Left ventricle myocardium inferior (tissue), 1 donor: ENCODE data around the gene FKBP11. TPM values are rescaled to one million over a fixed set of nuclear protein-coding genes. Genes with fewer than 3 reads are reported as not detected.

ENCODE experiments used
- DNase-seq: peaks from one replicate; pipeline ENCODE4 v3.0.0-alpha.2; 2020
- H3K27ac ChIP-seq: fragments of 200-600 bp; replicated peaks from 2 replicates; pipeline ENCODE4 v1.8.0; 2021
- H3K27me3 ChIP-seq: fragments of 200-600 bp; 2 replicates; pipeline ENCODE4 v1.8.0; 2021; ENCODE audit warnings: low read depth
- H3K36me3 ChIP-seq: fragments of 200-600 bp; 2 replicates; pipeline ENCODE4 v1.8.0; 2021
- H3K4me1 ChIP-seq: fragments of 200-600 bp; 2 replicates; pipeline ENCODE4 v1.8.0; 2021
- H3K4me3 ChIP-seq: fragments of 200-600 bp; 2 replicates; pipeline ENCODE4 v1.8.0; 2021; ENCODE audit warnings: mild to moderate bottlenecking, moderate library complexity
- H3K9me3 ChIP-seq: fragments of 200-600 bp; replicated peaks from 2 replicates; pipeline ENCODE4 v1.8.0; 2021
- intact Hi-C: fragments of 100-400 bp; cut with micrococcal nuclease; formaldehyde crosslinking; loops from one replicate; pipeline ENCODE4 v1.11.0; 2022
- total RNA-seq: library from RNA; stranded (reverse); fragmentation: NEBNext Ultra II Directional; extraction: Animal tissue kit (Norgen Biotek cat#: 25700); gene quantifications from one replicate; pipeline ENCODE4 v1.2.1, GENCODE V29; 2021
- TF ChIP-seq, protein P1 (sequence below): fragments of 200-600 bp; IDR thresholded peaks from 2 replicates; pipeline ENCODE4 v1.8.0; 2021; ENCODE audit warnings: antibody characterized with exemption, mild to moderate bottlenecking, borderline replicate concordance
- donor health status: DM: no; HTN: yes; CAD: no; lungs with severe emphysema.

The FKBP11 gene
- total RNA-seq, 1 donor from 2014 or later, result 4.3 TPM

DNA sequence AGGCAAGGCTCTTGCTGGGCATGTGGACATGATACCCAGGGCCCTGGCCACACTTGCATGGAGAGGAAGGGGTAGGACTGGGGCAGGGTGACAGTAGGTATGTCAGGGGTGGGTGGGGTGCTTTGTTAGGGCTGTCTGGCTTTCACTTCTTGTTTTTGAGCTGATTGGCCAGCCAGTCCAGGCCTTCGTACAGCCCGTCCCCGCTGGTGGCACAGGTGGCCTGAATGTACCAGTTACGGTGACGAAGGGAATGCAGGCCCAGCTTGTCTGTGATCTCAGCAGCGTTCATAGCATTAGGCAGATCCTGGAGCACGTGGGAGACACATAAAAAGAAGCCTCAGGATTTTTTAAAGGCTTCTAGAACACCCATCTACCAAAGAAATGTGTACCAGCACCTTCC is 13.5 kb upstream of the FKBP11 start:
- Histone ChIP-seq H3K27me3 (no peaks in the 10 kb centered on the region), H3K27ac (no peak overlapping the region), H3K9me3 (no peaks in the 10 kb centered on the region), H3K4me3 (no peak overlapping the region), H3K36me3 (peaks cover 58% of the 10 kb centered on the region), H3K4me1 (peaks cover 17% of the 10 kb centered on the region)
- intact Hi-C loops, result no loop called here
- TF ChIP-seq, protein P1, sequence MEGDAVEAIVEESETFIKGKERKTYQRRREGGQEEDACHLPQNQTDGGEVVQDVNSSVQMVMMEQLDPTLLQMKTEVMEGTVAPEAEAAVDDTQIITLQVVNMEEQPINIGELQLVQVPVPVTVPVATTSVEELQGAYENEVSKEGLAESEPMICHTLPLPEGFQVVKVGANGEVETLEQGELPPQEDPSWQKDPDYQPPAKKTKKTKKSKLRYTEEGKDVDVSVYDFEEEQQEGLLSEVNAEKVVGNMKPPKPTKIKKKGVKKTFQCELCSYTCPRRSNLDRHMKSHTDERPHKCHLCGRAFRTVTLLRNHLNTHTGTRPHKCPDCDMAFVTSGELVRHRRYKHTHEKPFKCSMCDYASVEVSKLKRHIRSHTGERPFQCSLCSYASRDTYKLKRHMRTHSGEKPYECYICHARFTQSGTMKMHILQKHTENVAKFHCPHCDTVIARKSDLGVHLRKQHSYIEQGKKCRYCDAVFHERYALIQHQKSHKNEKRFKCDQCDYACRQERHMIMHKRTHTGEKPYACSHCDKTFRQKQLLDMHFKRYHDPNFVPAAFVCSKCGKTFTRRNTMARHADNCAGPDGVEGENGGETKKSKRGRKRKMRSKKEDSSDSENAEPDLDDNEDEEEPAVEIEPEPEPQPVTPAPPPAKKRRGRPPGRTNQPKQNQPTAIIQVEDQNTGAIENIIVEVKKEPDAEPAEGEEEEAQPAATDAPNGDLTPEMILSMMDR, result no peak
- no peak for DNase-seq

DNA sequence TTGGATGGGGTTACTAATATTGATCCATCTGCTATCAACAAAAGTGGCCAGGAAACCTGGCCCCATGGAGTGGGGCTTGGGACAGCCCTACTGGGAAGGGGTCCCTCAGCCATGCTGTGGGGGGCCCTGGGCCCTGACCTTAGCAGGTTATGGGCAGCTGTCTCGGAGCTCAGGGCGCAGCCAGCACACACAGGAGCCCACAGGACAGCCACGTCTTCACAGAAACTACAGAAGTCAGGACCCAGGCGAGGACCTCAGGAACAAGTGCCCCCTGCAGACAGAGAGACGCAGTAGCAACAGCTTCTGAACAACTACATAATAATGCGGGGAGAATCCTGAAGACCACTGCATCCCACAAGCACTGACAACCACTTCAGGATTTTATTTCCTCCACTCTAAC is 11.9 kb upstream of the FKBP11 start:
- Histone ChIP-seq H3K27me3 (no peaks in the 10 kb centered on the region), H3K27ac (no peak overlapping the region), H3K4me1 (peaks cover 11% of the 10 kb centered on the region), H3K9me3 (no peaks in the 10 kb centered on the region), H3K36me3 (peaks cover 69% of the 10 kb centered on the region), H3K4me3 (no peak overlapping the region)
- TF ChIP-seq, protein P1, result no peak
- DNase-seq, result no peak
- intact Hi-C loops, result no loop called here

DNA sequence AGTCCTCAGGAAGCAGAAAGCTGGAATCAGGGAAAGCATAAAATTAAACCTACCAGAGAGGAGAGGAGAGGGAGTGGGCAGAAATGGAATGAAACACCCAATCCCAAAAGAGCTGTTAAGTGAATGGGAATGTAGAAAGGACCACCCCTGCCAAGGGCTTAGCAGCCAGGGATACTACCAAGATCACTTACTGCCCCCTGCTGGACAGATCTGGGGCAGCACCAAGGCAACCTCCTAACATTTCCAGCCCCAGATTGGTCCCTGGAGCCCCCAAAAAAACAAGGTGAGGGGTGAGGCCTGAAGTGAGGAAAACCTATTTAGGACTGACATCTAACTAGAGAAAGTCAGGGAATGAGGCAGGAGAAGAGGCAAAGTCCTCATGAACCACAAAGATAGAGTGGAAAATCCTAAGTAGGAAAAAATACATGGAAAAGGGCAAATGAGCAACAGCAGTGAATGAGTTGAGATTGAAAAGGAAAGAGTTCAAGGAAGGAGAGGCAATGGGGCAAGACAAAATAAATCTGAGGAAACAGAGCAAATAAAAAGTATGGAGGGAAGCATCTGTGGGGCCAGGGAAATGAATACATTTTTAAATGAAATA is 11.2 kb upstream of the FKBP11 start:
- Histone ChIP-seq H3K4me1 (peaks cover 8% of the 10 kb centered on the region), H3K9me3 (no peaks in the 10 kb centered on the region), H3K27ac (no peak overlapping the region), H3K36me3 (peaks cover 74% of the 10 kb centered on the region), H3K27me3 (no peaks in the 10 kb centered on the region), H3K4me3 (no peak overlapping the region)
- TF ChIP-seq, protein P1, result peak; percentile 92
- intact Hi-C loops, result no loop called here
- peak; percentile 62 for DNase-seq

DNA sequence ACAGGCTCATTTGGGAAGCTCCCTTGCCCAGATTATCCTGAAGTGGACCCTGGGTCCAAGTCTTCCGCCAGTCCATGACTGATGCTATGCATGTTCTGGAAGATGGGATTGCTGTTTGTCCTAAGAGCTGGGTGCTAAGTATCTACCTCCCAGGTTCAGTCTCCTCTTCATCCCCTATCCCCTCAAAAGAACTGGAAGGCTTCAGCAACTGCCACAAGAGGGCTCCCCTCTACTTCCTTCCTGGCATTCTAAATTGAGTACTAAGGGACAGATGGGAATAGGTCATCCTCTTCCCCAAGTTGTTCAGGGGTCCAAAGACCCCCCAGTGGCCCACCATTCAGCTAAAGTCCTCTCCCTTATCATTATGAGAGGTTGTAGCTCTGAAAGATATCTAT is 9.0 kb upstream of the FKBP11 start:
- Histone ChIP-seq H3K27ac (no peak overlapping the region), H3K4me1 (no peaks in the 10 kb centered on the region), H3K27me3 (no peaks in the 10 kb centered on the region), H3K36me3 (peaks cover 73% of the 10 kb centered on the region), H3K4me3 (no peak overlapping the region), H3K9me3 (no peaks in the 10 kb centered on the region)
- intact Hi-C loops, result no loop called here
- TF ChIP-seq, protein P1, result peak; percentile 39
- DNase-seq, result no peak

DNA sequence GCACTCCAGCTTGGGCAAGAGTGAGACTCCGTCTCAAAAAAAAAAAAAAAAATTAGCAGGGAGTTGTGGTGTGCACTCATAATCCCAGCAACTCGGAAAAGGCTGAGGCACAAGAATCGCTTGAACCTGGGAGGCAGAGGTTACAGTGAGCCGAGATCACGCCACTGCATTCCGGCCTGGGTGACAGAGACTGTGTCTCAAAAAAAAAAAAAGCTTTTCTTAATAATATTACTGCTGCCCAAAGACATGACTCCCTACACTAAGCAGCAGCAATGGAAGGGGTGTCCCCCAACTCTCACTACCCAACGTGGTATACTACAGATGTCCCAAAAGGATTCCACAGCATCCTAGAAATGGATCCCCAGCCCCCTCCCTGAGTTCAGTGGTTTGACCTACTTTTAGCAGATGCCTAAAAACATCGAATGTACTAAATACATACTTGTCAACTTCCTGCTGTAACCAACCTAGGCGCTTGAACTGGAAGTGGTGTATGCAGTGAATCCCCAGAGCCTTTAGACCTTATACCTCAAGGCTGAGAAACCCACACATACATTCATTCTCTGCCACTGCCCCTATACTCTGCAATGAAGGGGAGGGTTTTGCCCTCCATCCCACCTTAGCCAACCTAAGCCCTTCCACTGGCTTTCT is 8.5 kb upstream of the FKBP11 start:
- TF ChIP-seq, protein P1, result no peak
- Histone ChIP-seq H3K27ac (no peak overlapping the region), H3K9me3 (no peaks in the 10 kb centered on the region), H3K4me1 (no peaks in the 10 kb centered on the region), H3K36me3 (peaks cover 67% of the 10 kb centered on the region), H3K4me3 (no peak overlapping the region), H3K27me3 (no peaks in the 10 kb centered on the region)
- no peak for DNase-seq
- intact Hi-C loops, result no loop called here
